GM23338 (cell line): ENCODE results near the gene CLPX. TPM values are rescaled to one million over a fixed set of nuclear protein-coding genes. Genes with fewer than 3 reads are reported as not detected.

Experiments
- ATAC-seq: fragments of 200-7000 bp; cut with Tn5 transposase; 3 replicates; pipeline ENCODE4 v1.9.1; 2020
- DNase-seq: peaks from one replicate; pipeline ENCODE4 v3.0.0-alpha.2; 2015; ENCODE audit warnings: low spot score
- H2AFZ ChIP-seq: fragments of 200-600 bp; sonication (generic); 2 replicates; pipeline ENCODE4 v1.8.0; 2016; ENCODE audit warnings: antibody characterized with exemption, mild to moderate bottlenecking, moderate library complexity
- H3F3A ChIP-seq: fragments of 200-600 bp; sonication (generic); replicated peaks from 2 replicates; pipeline ENCODE4 v1.8.0; 2017; ENCODE audit warnings: antibody characterized with exemption, mixed run types, low read depth
- H3K27ac ChIP-seq: fragments of 200-600 bp; sonication (generic); 2 replicates; pipeline ENCODE4 v1.6.1; 2016; ENCODE audit warnings: low read depth
- H3K27me3 ChIP-seq: fragments of 200-600 bp; sonication (generic); 2 replicates; pipeline ENCODE4 v1.8.0; 2016; ENCODE audit warnings: mild to moderate bottlenecking, mixed run types, moderate library complexity; ENCODE audit not compliant: insufficient read depth
- H3K36me3 ChIP-seq: fragments of 200-600 bp; sonication (generic); 2 replicates; pipeline ENCODE4 v1.8.0; 2016; ENCODE audit warnings: mild to moderate bottlenecking; ENCODE audit not compliant: insufficient read depth
- H3K4me1 ChIP-seq: fragments of 200-600 bp; sonication (generic); 2 replicates; pipeline ENCODE4 v1.8.0; 2016; ENCODE audit warnings: mild to moderate bottlenecking, moderate library complexity; ENCODE audit not compliant: insufficient read depth
- H3K4me2 ChIP-seq: fragments of 200-600 bp; sonication (generic); 2 replicates; pipeline ENCODE4 v1.7.1; 2017; ENCODE audit warnings: mixed run types
- H3K4me3 ChIP-seq: fragments of 200-600 bp; sonication (generic); 2 replicates; pipeline ENCODE4 v1.6.1; 2016; ENCODE audit warnings: mixed run types
- H3K79me2 ChIP-seq: fragments of 200-600 bp; sonication (generic); replicated peaks from 2 replicates; pipeline ENCODE4 v1.8.0; 2017; ENCODE audit warnings: mild to moderate bottlenecking; ENCODE audit not compliant: insufficient read depth
- H3K9me2 ChIP-seq: fragments of 200-600 bp; sonication (generic); 2 replicates; pipeline ENCODE4 v1.8.0; 2017; ENCODE audit not compliant: insufficient read depth
- H4K20me1 ChIP-seq: fragments of 200-600 bp; sonication (generic); replicated peaks from 2 replicates; pipeline ENCODE4 v1.8.0; 2017; ENCODE audit warnings: mild to moderate bottlenecking; ENCODE audit not compliant: insufficient read depth
- H3K27ac Mint-ChIP-seq: 2 replicates; pipeline ENCODE4 v1.8.0; 2020; ENCODE audit warnings: inconsistent platforms, mild to moderate bottlenecking, moderate library complexity, mixed read lengths
- H3K27me3 Mint-ChIP-seq: 3 replicates; pipeline ENCODE4 v1.8.0; 2022; ENCODE audit warnings: low read depth, mild to moderate bottlenecking, moderate library complexity, mixed read lengths, inconsistent platforms; ENCODE audit not compliant: insufficient read depth, poor library complexity
- H3K36me3 Mint-ChIP-seq: 3 replicates; pipeline ENCODE4 v1.8.0; 2021; ENCODE audit warnings: low read depth, mild to moderate bottlenecking, inconsistent platforms, moderate library complexity, mixed read lengths
- H3K4me1 Mint-ChIP-seq: 3 replicates; pipeline ENCODE4 v1.8.0; 2020; ENCODE audit warnings: mild to moderate bottlenecking, inconsistent platforms, mixed read lengths
- H3K4me3 Mint-ChIP-seq: 3 replicates; pipeline ENCODE4 v1.8.0; 2021; ENCODE audit warnings: moderate library complexity, mild to moderate bottlenecking, inconsistent platforms, mixed read lengths
- H3K9me3 Mint-ChIP-seq: 3 replicates; pipeline ENCODE4 v1.8.0; 2020; ENCODE audit warnings: moderate library complexity, mild to moderate bottlenecking, inconsistent platforms, mixed read lengths
- CREB1 ChIP-seq: fragments of 250-450 bp; sonication (Bioruptor Pico); IDR thresholded peaks from 2 replicates; pipeline ENCODE4 v1.5.0; 2020; ENCODE audit warnings: low read depth, mild to moderate bottlenecking, moderate library complexity
- CTCF ChIP-seq, 2 experiments: fragments of 200-600 bp in 1 of 2; sonication (generic) in 1 of 2; conservative IDR thresholded peaks; 2 replicates each; pipeline versions ENCODE4 v1.5.1 to v1.6.1; 2016 to 2017; ENCODE audit warnings: antibody characterized with exemption in 2 of 2, low read depth in 2 of 2, mild to moderate bottlenecking in 2 of 2, moderate library complexity in 1 of 2
- ETS1 ChIP-seq: IDR thresholded peaks from 2 replicates; pipeline ENCODE4 v1.6.1; 2016; ENCODE audit warnings: antibody characterized with exemption
- EZH2 ChIP-seq: fragments of 200-600 bp; sonication (generic); IDR thresholded peaks from one replicate; pipeline ENCODE4 v1.8.0; 2017; ENCODE audit warnings: antibody characterized with exemption, mild to moderate bottlenecking, low read depth; ENCODE audit not compliant: unreplicated experiment
- EZH2phosphoT487 ChIP-seq: fragments of 200-600 bp; sonication (generic); IDR thresholded peaks from one replicate; pipeline ENCODE4 v1.8.1; 2018; ENCODE audit warnings: antibody characterized with exemption; ENCODE audit not compliant: unreplicated experiment
- NANOG ChIP-seq: IDR thresholded peaks from 2 replicates; pipeline ENCODE4 v1.6.1; 2016; ENCODE audit warnings: antibody characterized with exemption, borderline replicate concordance
- STAT1 ChIP-seq: IDR thresholded peaks from one replicate; pipeline ENCODE4 v1.6.1; 2016; ENCODE audit warnings: antibody characterized with exemption; ENCODE audit not compliant: unreplicated experiment
- ZNF114 ChIP-seq: fragments of 250-450 bp; sonication (Bioruptor Pico); IDR thresholded peaks from 2 replicates; pipeline ENCODE4 v1.5.0; 2020; ENCODE audit warnings: mild to moderate bottlenecking, moderate library complexity
- ZNF331 ChIP-seq: fragments of 250-450 bp; sonication (Bioruptor Pico); IDR thresholded peaks from 2 replicates; pipeline ENCODE4 v1.5.0; 2020; ENCODE audit warnings: low read depth, mild to moderate bottlenecking, moderate library complexity
- ZNF462 ChIP-seq: fragments of 250-450 bp; sonication (Bioruptor Pico); IDR thresholded peaks from 2 replicates; pipeline ENCODE4 v1.5.0; 2020; ENCODE audit warnings: mild to moderate bottlenecking, moderate library complexity
- polyA plus RNA-seq: library from polyadenylated mRNA; unstranded; fragments of >200 nt; fragmentation: Nextera tagmentation; extraction: Ambion mirVana; gene quantifications from 2 replicates; pipeline ENCODE4 v1.2.1, GENCODE V29; 2016
- total RNA-seq: library from RNA; depleted of rRNA; stranded (reverse); fragments of >200 nt; shearing (Covaris generic); gene quantifications from 2 replicates; pipeline ENCODE4 v1.2.3, GENCODE V29; 2014

CLPX gene
- total and polyA plus RNA-seq, 2 experiments from 2014 or later, result 18.9 to 40.6 TPM

- Mint-ChIP-seq H3K4me3 (no peak overlapping the region), H3K9me3 (no peaks in the 10 kb centered on the region), H3K27me3 (peaks cover 4% of the 10 kb centered on the region), H3K4me1 (no peaks in the 10 kb centered on the region), H3K36me3 (no peaks in the 10 kb centered on the region), H3K27ac (no peak overlapping the region)
- Histone ChIP-seq H3K4me1 (no peaks in the 10 kb centered on the region), H3K9me2 (peaks cover 3% of the 10 kb centered on the region; the same call in 1 of the 2 replicates), H3K4me3 (no peak overlapping the region), H3F3A (no peaks in the 10 kb centered on the region), H3K27me3 (no peaks in the 10 kb centered on the region), H4K20me1 (no peaks in the 10 kb centered on the region), H3K27ac (no peak overlapping the region), H3K79me2 (no peaks in the 10 kb centered on the region), H3K36me3 (no peaks in the 10 kb centered on the region), H2AFZ (no peak overlapping the region), H3K4me2 (no peak overlapping the region)
- DNase-seq (no peak), ATAC-seq (no peak)
- TF ChIP-seq STAT1, result no peak
- TF ChIP-seq EZH2, result no peak
- no peak for TF ChIP-seq ZNF331 (CRISPR knock-in tag)
Measured at GRCh38 chr15:65204236-65204930, 19.2 kb upstream of the CLPX start.

- Histone ChIP-seq H3K36me3 (no peaks in the 10 kb centered on the region), H2AFZ (no peak overlapping the region)
Measured at GRCh38 chr15:65201918-65202317, 16.8 kb upstream of the CLPX start.

More at GRCh38 chr15:65201918-65202317, 16.8 kb upstream of the CLPX start:
- Mint-ChIP-seq H3K36me3 (no peaks in the 10 kb centered on the region), H3K27me3 (peaks cover 2% of the 10 kb centered on the region), H3K9me3 (no peaks in the 10 kb centered on the region), H3K27ac (no peak overlapping the region), H3K4me3 (no peak overlapping the region), H3K4me1 (no peaks in the 10 kb centered on the region)
- Histone ChIP-seq H3K4me2 (no peak overlapping the region), H3K4me3 (no peak overlapping the region), H3K4me1 (no peaks in the 10 kb centered on the region), H4K20me1 (no peaks in the 10 kb centered on the region), H3K9me2 (peaks cover 3% of the 10 kb centered on the region; the same call in 1 of the 2 replicates), H3K79me2 (no peaks in the 10 kb centered on the region), H3K27me3 (no peaks in the 10 kb centered on the region), H3F3A (no peaks in the 10 kb centered on the region), H3K27ac (no peak overlapping the region)
- no peak for DNase-seq
- no peak for TF ChIP-seq ZNF331 (CRISPR knock-in tag)
- no peak for TF ChIP-seq ETS1
- TF ChIP-seq NANOG, result no peak
- no peak for TF ChIP-seq EZH2phosphoT487
- no peak for TF ChIP-seq CTCF (conservative IDR thresholded peaks at IDR 0.05; ENCODE audit: low read depth in 2 of 2)
- TF ChIP-seq ZNF462 (CRISPR knock-in tag), result no peak
- no peak for TF ChIP-seq CREB1 (CRISPR knock-in tag)
- TF ChIP-seq ZNF114 (CRISPR knock-in tag), result no peak
- ATAC-seq, result no peak
